ENCODE data around the gene FOXJ2. TPM values are rescaled to one million over a fixed set of nuclear protein-coding genes. Genes with fewer than 3 reads are reported as not detected.
"Not testable (repeated sequence)": the region's sequence is repeated elsewhere in the genome, so short reads cannot be mapped to it uniquely, and the experiment has no call there.

The FOXJ2 gene
- total RNA-seq, 1 experiment from 2014 or later: 18.7 TPM

GRCh38 chr12:8030189-8030588, 2.3 kb upstream of the FOXJ2 start:
- no peak for DNase-seq
- peaks cover 32% of the 10 kb centered on the region for H3K4me1 Mint-ChIP-seq (ENCODE audit: low read depth, unreplicated experiment)
- no peak overlapping the region for H3K4me3 Mint-ChIP-seq (ENCODE audit: unreplicated experiment)
- ChIA-PET CTCF (no interaction called here), POLR2A (no interaction called here)
- BruUV-seq (replicated peaks): no TSS peak
- H3K4me3 ChIP-seq (ENCODE audit: low read depth, low read length): no peak overlapping the region
- peaks cover 22% of the 10 kb centered on the region for H3K4me1 ChIP-seq
- no peaks in the 10 kb centered on the region for H3K36me3 ChIP-seq (ENCODE audit: control insufficient read depth, insufficient read depth, low read length)
- intact Hi-C loops (cut with micrococcal nuclease; ENCODE audit: unreplicated experiment): no loop called here
- no peak for TF ChIP-seq CTCF (IDR thresholded peaks at IDR 0.05; ENCODE audit: insufficient read depth in 1 of 2, low read depth in 1 of 2, low read length in 1 of 2, severe bottlenecking in 1 of 2, unreplicated experiment in 1 of 2)
- H3K9me3 ChIP-seq: no peaks in the 10 kb centered on the region
- H3K27me3 Mint-ChIP-seq (ENCODE audit: insufficient read depth, unreplicated experiment): no peaks in the 10 kb centered on the region
- H3K36me3 Mint-ChIP-seq (ENCODE audit: insufficient read depth, unreplicated experiment): peaks cover 21% of the 10 kb centered on the region
- no peaks in the 10 kb centered on the region for H3K27me3 ChIP-seq (replicated peaks; ENCODE audit: control insufficient read depth, insufficient read depth, low read length)
- no peak overlapping the region for H3K27ac Mint-ChIP-seq (ENCODE audit: unreplicated experiment)
- no peaks in the 10 kb centered on the region for H3K9me3 Mint-ChIP-seq (ENCODE audit: unreplicated experiment)

- POLR2A ChIA-PET; H3K36me3 ChIP-seq (ENCODE audit: control insufficient read depth, insufficient read depth, low read length); H3K27ac Mint-ChIP-seq (ENCODE audit: unreplicated experiment); H3K9me3 Mint-ChIP-seq (ENCODE audit: unreplicated experiment); H3K4me3 ChIP-seq (ENCODE audit: low read depth, low read length); CTCF ChIA-PET; H3K27me3 ChIP-seq (replicated peaks; ENCODE audit: control insufficient read depth, insufficient read depth, low read length); H3K27me3 Mint-ChIP-seq (ENCODE audit: insufficient read depth, unreplicated experiment); BruUV-seq (replicated peaks); H3K9me3 ChIP-seq; intact Hi-C loops (cut with micrococcal nuclease; ENCODE audit: unreplicated experiment); DNase-seq: not testable (repeated sequence)
- peaks cover 27% of the 10 kb centered on the region for H3K4me1 ChIP-seq
- Mint-ChIP-seq H3K4me3 (ENCODE audit: unreplicated experiment) (peak overlapping the region; percentile 89), H3K36me3 (ENCODE audit: insufficient read depth, unreplicated experiment) (peaks cover 21% of the 10 kb centered on the region), H3K4me1 (ENCODE audit: low read depth, unreplicated experiment) (peaks cover 36% of the 10 kb centered on the region)
These were observed 1.5 kb upstream of the FOXJ2 start for GRCh38 chr12:8031017-8031416.

GRCh38 chr12:8031872-8032241, 659 bp upstream of the FOXJ2 start:
- Mint-ChIP-seq H3K4me3 (ENCODE audit: unreplicated experiment) (peak overlapping the region; percentile 89), H3K27ac (ENCODE audit: unreplicated experiment) (peak overlapping the region; percentile 20), H3K36me3 (ENCODE audit: insufficient read depth, unreplicated experiment) (peaks cover 13% of the 10 kb centered on the region), H3K9me3 (ENCODE audit: unreplicated experiment) (no peaks in the 10 kb centered on the region), H3K27me3 (ENCODE audit: insufficient read depth, unreplicated experiment) (no peaks in the 10 kb centered on the region), H3K4me1 (ENCODE audit: low read depth, unreplicated experiment) (peaks cover 35% of the 10 kb centered on the region)
- ChIA-PET POLR2A (interaction anchor here (0.5 to 1.4 kb wide), 4 partner anchors 47 to 96 kb away, joined by 3 to 8 read pairs (median 4); partner anchors contain the start of gene SLC2A3), CTCF (interaction anchor here (1.3 kb wide), 1 partner anchor 14 kb away, joined by 8 read pairs; no protein-coding TSS in a partner anchor)
- intact Hi-C loops (cut with micrococcal nuclease; ENCODE audit: unreplicated experiment): no loop called here
- H3K4me3 ChIP-seq (ENCODE audit: low read depth, low read length): peak overlapping the region; percentile 93
- peaks cover 27% of the 10 kb centered on the region for H3K4me1 ChIP-seq
- DNase-seq: no peak
- no peaks in the 10 kb centered on the region for H3K27me3 ChIP-seq (replicated peaks; ENCODE audit: control insufficient read depth, insufficient read depth, low read length)
- TF ChIP-seq CTCF (IDR thresholded peaks at IDR 0.05; ENCODE audit: insufficient read depth in 1 of 2, low read depth in 1 of 2, low read length in 1 of 2, severe bottlenecking in 1 of 2, unreplicated experiment in 1 of 2): no peak
- H3K9me3 ChIP-seq: no peaks in the 10 kb centered on the region
- BruUV-seq (replicated peaks): no TSS peak
- no peaks in the 10 kb centered on the region for H3K36me3 ChIP-seq (ENCODE audit: control insufficient read depth, insufficient read depth, low read length)

Data from Caco-2 (cell line).